GM19351 (cell line): ENCODE results near the gene SARS2.
"Not testable (repeated sequence)": the region's sequence is repeated elsewhere in the genome, so short reads cannot be mapped to it uniquely, and the experiment has no call there.

ENCODE experiments used
- ATAC-seq: cut with Tn5 transposase; IDR thresholded peaks from one replicate; pipeline ENCODE4 v1.9.1; 2021; ENCODE audit warnings: mild to moderate bottlenecking, moderate library complexity; ENCODE audit not compliant: unreplicated experiment

Gene SARS2

GRCh38 chr19:38894968-38895367 lies 35.6 kb downstream of the SARS2 start:
- no peak for ATAC-seq

- no peak for ATAC-seq
Observed at GRCh38 chr19:38893341-38893771, 37.2 kb downstream of the SARS2 start.

- ATAC-seq: no peak
Observed at GRCh38 chr19:38892841-38893240, 37.7 kb downstream of the SARS2 start.

GRCh38 chr19:38891771-38892170 lies 38.8 kb downstream of the SARS2 start:
- ATAC-seq: no peak

- ATAC-seq: no peak
Observed at GRCh38 chr19:38890686-38891085, 39.9 kb downstream of the SARS2 start.

GRCh38 chr19:38889803-38890202 lies 40.8 kb downstream of the SARS2 start:
- ATAC-seq: no peak

GRCh38 chr19:38888876-38889275 lies 41.7 kb downstream of the SARS2 start:
- ATAC-seq: no peak

- ATAC-seq: not testable (repeated sequence)
Observed at GRCh38 chr19:38884691-38885090, 45.9 kb downstream of the SARS2 start.

GRCh38 chr19:38883286-38883685 lies 47.3 kb downstream of the SARS2 start:
- no peak for ATAC-seq

GRCh38 chr19:38880882-38881609 lies 49.5 kb downstream of the SARS2 start:
- ATAC-seq: no peak

- no peak for ATAC-seq
Observed at GRCh38 chr19:38880076-38880881, 50.3 kb downstream of the SARS2 start.

- no peak for ATAC-seq
Observed at GRCh38 chr19:38879400-38879751, 51.2 kb downstream of the SARS2 start.

GRCh38 chr19:38878575-38879399 lies 51.8 kb downstream of the SARS2 start:
- ATAC-seq: no peak

GRCh38 chr19:38877781-38878574 lies 52.6 kb downstream of the SARS2 start, which contains the start of gene RINL:
TSS of gene RINL (minus strand) at chr19:38878275. CDS start at chr19:38876742, 1,533 bp downstream.
- ATAC-seq: no peak

GRCh38 chr19:38875656-38876395 lies 54.7 kb downstream of the SARS2 start:
- ATAC-seq: no peak

- ATAC-seq: not testable (repeated sequence)
Observed at GRCh38 chr19:38873400-38873799, 57.2 kb downstream of the SARS2 start.

GRCh38 chr19:38870612-38871011 lies 60.0 kb downstream of the SARS2 start:
- no peak for ATAC-seq

- no peak for ATAC-seq
Observed at GRCh38 chr19:38869836-38870607, 60.5 kb downstream of the SARS2 start.
